Body of pancreas (tissue), 4 donors: ENCODE results near the gene NUDT4B.
"Not testable (repeated sequence)": the region's sequence is repeated elsewhere in the genome, so short reads cannot be mapped to it uniquely, and the experiment has no call there.

Source experiments
- CTCF ChIP-seq, 7 experiments: fragments of 450-650 bp in 4 of 7; fragments of 200-600 bp in 3 of 7; sonication (generic) in 3 of 7; IDR thresholded peaks; one replicate each; pipeline ENCODE4 v1.5.1; 2016 to 2019; ENCODE audit warnings: antibody characterized with exemption in 7 of 7
- POLR2A ChIP-seq, 3 donors: fragments of 450-650 bp; IDR thresholded peaks; one replicate each; pipeline ENCODE4 v1.6.1; 2016; ENCODE audit warnings: antibody characterized with exemption in 3 of 3, mild to moderate bottlenecking in 2 of 3

GRCh38 chr1:148733585-148734310 lies 14.8 kb upstream of the NUDT4B start:
- not testable (repeated sequence) for TF ChIP-seq POLR2A, CTCF (IDR thresholded peaks at IDR 0.05)
